ENCODE data around the gene FRK.

GRCh38 chr6:116078522-116078921, 17.8 kb upstream of the FRK start:
- TF ChIP-seq CTCF (optimal IDR thresholded peaks at IDR 0.05 in 1 of 3, IDR thresholded peaks at IDR 0.05 in 1 of 3, conservative IDR thresholded peaks at IDR 0.05 in 1 of 3; ENCODE audit: extremely low read depth in 1 of 3, insufficient read depth in 2 of 3, low read length in 3 of 3): no peak
- TF ChIP-seq EZH2 (IDR thresholded peaks at IDR 0.05; ENCODE audit: low read length): no peak

Measured in keratinocyte (primary cell).